DND-41 (cell line): Measurements from ENCODE around the gene CASP9.

ENCODE experiments used
- EZH2 ChIP-seq: IDR thresholded peaks from 3 replicates; pipeline ENCODE4 v1.6.1; 2012; ENCODE audit warnings: borderline replicate concordance, low read depth, mild to moderate bottlenecking, moderate library complexity, low read length, inconsistent platforms; ENCODE audit not compliant: severe bottlenecking
- TF ChIP-seq, protein P1 (sequence below): IDR thresholded peaks from 2 replicates; pipeline ENCODE4 v1.5.1; 2012; ENCODE audit warnings: borderline replicate concordance, low read length, moderate library complexity, mild to moderate bottlenecking; ENCODE audit not compliant: poor library complexity, severe bottlenecking; ENCODE audit errors: extremely low read depth

DNA sequence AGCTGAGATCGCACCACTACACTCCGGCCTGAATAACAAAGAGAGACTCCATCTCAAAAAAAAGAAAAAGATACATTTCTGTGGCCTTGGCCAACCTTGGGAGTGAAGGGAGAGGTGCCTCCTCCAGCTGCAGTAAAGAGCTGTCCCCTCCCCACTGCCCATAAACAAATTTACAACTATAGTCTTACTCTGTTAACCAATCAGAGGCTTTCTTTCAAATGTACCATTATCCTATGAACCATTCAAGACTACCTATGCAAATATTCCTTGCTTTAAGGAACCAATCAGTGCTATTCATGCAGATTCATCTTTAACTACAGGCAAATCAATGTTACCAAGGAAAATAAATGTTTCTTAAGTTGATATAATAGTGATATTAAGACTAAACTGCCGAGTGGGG lies 47.1 kb downstream of the CASP9 start:
- TF ChIP-seq, protein P1, sequence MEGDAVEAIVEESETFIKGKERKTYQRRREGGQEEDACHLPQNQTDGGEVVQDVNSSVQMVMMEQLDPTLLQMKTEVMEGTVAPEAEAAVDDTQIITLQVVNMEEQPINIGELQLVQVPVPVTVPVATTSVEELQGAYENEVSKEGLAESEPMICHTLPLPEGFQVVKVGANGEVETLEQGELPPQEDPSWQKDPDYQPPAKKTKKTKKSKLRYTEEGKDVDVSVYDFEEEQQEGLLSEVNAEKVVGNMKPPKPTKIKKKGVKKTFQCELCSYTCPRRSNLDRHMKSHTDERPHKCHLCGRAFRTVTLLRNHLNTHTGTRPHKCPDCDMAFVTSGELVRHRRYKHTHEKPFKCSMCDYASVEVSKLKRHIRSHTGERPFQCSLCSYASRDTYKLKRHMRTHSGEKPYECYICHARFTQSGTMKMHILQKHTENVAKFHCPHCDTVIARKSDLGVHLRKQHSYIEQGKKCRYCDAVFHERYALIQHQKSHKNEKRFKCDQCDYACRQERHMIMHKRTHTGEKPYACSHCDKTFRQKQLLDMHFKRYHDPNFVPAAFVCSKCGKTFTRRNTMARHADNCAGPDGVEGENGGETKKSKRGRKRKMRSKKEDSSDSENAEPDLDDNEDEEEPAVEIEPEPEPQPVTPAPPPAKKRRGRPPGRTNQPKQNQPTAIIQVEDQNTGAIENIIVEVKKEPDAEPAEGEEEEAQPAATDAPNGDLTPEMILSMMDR, result no peak
- no peak for TF ChIP-seq EZH2
